ENCODE data around the gene TBC1D22A. TPM values are rescaled to one million over a fixed set of nuclear protein-coding genes. Genes with fewer than 3 reads are reported as not detected.

Gene TBC1D22A
- total and polyA plus RNA-seq, 2 donors from 2014 or later = 24.6 to 39.4 TPM

- Histone ChIP-seq H3K4me3 (ENCODE audit: low read length in 3 of 3) (no peak overlapping the region), H3K36me3 (ENCODE audit: control insufficient read depth in 2 of 3, insufficient read depth in 3 of 3, low read length in 3 of 3) (no peaks in the 10 kb centered on the region), H3K27me3 (ENCODE audit: control insufficient read depth, insufficient read depth, low read length) (no peaks in the 10 kb centered on the region), H3K9me3 (ENCODE audit: control insufficient read depth in 2 of 3, insufficient read depth in 1 of 3, low read length in 3 of 3) (no peaks in the 10 kb centered on the region), H3K9ac (ENCODE audit: low read length in 3 of 3) (no peak overlapping the region), H3K4me1 (ENCODE audit: control insufficient read depth in 2 of 3, insufficient read depth in 2 of 3, low read depth in 1 of 3, low read length in 3 of 3) (no peaks in the 10 kb centered on the region), H3K27ac (ENCODE audit: low read depth in 2 of 2, low read length in 2 of 2) (no peak overlapping the region)
- no peak for TF ChIP-seq CTCF (IDR thresholded peaks at IDR 0.05; ENCODE audit: borderline replicate concordance, extremely low read depth, insufficient read depth)
- intact Hi-C loops (cut with DNase I) = no loop called here
- FAIRE-seq (no peak), DNase-seq (no peak)
These were observed 303.5 kb downstream of the TBC1D22A start for GRCh38 chr22:47065756-47066615.

- no peaks in the 10 kb centered on the region for H3K4me1 ChIP-seq (ENCODE audit: control insufficient read depth in 2 of 3, insufficient read depth in 2 of 3, low read depth in 1 of 3, low read length in 3 of 3)
- TF ChIP-seq CTCF (IDR thresholded peaks at IDR 0.05; ENCODE audit: borderline replicate concordance, extremely low read depth, insufficient read depth) = no peak
- FAIRE-seq (no peak), DNase-seq (no peak)
- no peak overlapping the region for H3K4me3 ChIP-seq (ENCODE audit: low read length in 3 of 3)
- intact Hi-C loops (cut with DNase I) = no loop called here
- no peaks in the 10 kb centered on the region for H3K9me3 ChIP-seq (ENCODE audit: control insufficient read depth in 2 of 3, insufficient read depth in 1 of 3, low read length in 3 of 3)
- no peak overlapping the region for H3K9ac ChIP-seq (ENCODE audit: low read length in 3 of 3)
- no peaks in the 10 kb centered on the region for H3K36me3 ChIP-seq (ENCODE audit: control insufficient read depth in 2 of 3, insufficient read depth in 3 of 3, low read length in 3 of 3)
- H3K27me3 ChIP-seq (ENCODE audit: control insufficient read depth, insufficient read depth, low read length) = no peaks in the 10 kb centered on the region
- H3K27ac ChIP-seq (ENCODE audit: low read depth in 2 of 2, low read length in 2 of 2) = no peak overlapping the region
These were observed 304.1 kb downstream of the TBC1D22A start for GRCh38 chr22:47066616-47066905.

GRCh38 chr22:47067321-47067890, 305.0 kb downstream of the TBC1D22A start:
- no peak for DNase-seq
- TF ChIP-seq CTCF (IDR thresholded peaks at IDR 0.05; ENCODE audit: borderline replicate concordance, extremely low read depth, insufficient read depth) = no peak
- H3K4me1 ChIP-seq (ENCODE audit: control insufficient read depth in 2 of 3, insufficient read depth in 2 of 3, low read depth in 1 of 3, low read length in 3 of 3) = no peaks in the 10 kb centered on the region
- intact Hi-C loops (cut with DNase I) = no loop called here
- no peak overlapping the region for H3K4me3 ChIP-seq (ENCODE audit: low read length in 3 of 3)
- no peak overlapping the region for H3K9ac ChIP-seq (ENCODE audit: low read length in 3 of 3)
- H3K9me3 ChIP-seq (ENCODE audit: control insufficient read depth in 2 of 3, insufficient read depth in 1 of 3, low read length in 3 of 3) = no peaks in the 10 kb centered on the region
- no peak overlapping the region for H3K27ac ChIP-seq (ENCODE audit: low read depth in 2 of 2, low read length in 2 of 2)
- FAIRE-seq = no peak
- no peaks in the 10 kb centered on the region for H3K36me3 ChIP-seq (ENCODE audit: control insufficient read depth in 2 of 3, insufficient read depth in 3 of 3, low read length in 3 of 3)
- no peaks in the 10 kb centered on the region for H3K27me3 ChIP-seq (ENCODE audit: control insufficient read depth, insufficient read depth, low read length)
